ENCODE data around the gene RNF145.

DNA sequence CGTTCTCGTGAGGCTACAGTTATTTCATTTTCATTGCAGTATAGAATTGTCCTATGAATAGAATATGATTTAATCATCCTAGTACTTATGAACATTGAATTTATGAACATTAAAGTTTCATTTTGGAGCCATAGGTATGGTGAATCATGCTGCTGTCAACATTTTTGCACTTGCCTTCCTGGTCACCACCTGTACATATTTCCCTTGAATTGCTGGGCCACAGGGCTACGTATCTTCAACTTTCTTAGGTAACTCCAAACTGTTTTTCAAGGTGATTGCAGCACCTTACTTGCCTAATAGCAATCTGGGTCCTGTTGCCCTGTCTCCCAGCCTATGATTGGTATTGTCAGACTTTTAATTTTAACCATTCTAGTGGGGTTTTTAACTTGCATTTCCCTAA is 6.5 kb upstream of the RNF145 start:
- TF ChIP-seq CTCF (IDR thresholded peaks at IDR 0.05) (no peak), ZFX (IDR thresholded peaks at IDR 0.05; ENCODE audit: borderline replicate concordance) (no peak)
